Natural killer cell (primary cell): ENCODE results near the gene TOMM40L. TPM values are rescaled to one million over a fixed set of nuclear protein-coding genes. Genes with fewer than 3 reads are reported as not detected.

Source experiments
- ATAC-seq, 3 donors: fragments of 150-1000 bp in 2 of 3; fragments of 200-7000 bp in 1 of 3; cut with Tn5 transposase; 1 replicate in 1 of 3; 2 replicates in 2 of 3; pipeline ENCODE4 v1.10.0; 2021; ENCODE audit warnings: mild to moderate bottlenecking in 2 of 3, moderate library complexity in 2 of 3
- DNase-seq, 2 donors: peaks; one replicate each; pipeline versions ENCODE4 v3.0.0 to v3.0.0-alpha.2; 2013 to 2021; ENCODE audit warnings: mixed read lengths in 1 of 2
- H3K27ac ChIP-seq: one replicate; pipeline ENCODE4 v1.5.1; 2013; ENCODE audit warnings: mild to moderate bottlenecking, low read length
- H3K27me3 ChIP-seq: one replicate; pipeline ENCODE4 v1.6.1; 2013; ENCODE audit warnings: low read length; ENCODE audit not compliant: control insufficient read depth, insufficient read depth
- H3K36me3 ChIP-seq: one replicate; pipeline ENCODE4 v1.6.1; 2013; ENCODE audit warnings: low read length; ENCODE audit not compliant: control insufficient read depth, insufficient read depth
- H3K4me1 ChIP-seq: one replicate; pipeline ENCODE4 v1.6.1; 2013; ENCODE audit warnings: low read length; ENCODE audit not compliant: control insufficient read depth, insufficient read depth
- H3K4me3 ChIP-seq: one replicate; pipeline ENCODE4 v1.5.1; 2013; ENCODE audit warnings: low read length
- H3K9me3 ChIP-seq: one replicate; pipeline ENCODE4 v1.6.1; 2013; ENCODE audit warnings: low read length; ENCODE audit not compliant: control insufficient read depth, insufficient read depth
- H3K27ac Mint-ChIP-seq, 2 donors: one replicate each; pipeline ENCODE4 v1.8.0; 2022; ENCODE audit warnings: mild to moderate bottlenecking in 2 of 2, mixed read lengths in 2 of 2, moderate library complexity in 1 of 2
- H3K27me3 Mint-ChIP-seq, 2 donors: one replicate each; pipeline ENCODE4 v1.8.0; 2022; ENCODE audit warnings: low read depth in 2 of 2, mixed read lengths in 2 of 2
- H3K36me3 Mint-ChIP-seq: one replicate; pipeline ENCODE4 v1.8.0; 2022; ENCODE audit warnings: mixed read lengths
- H3K4me1 Mint-ChIP-seq, 2 donors: one replicate each; pipeline ENCODE4 v1.8.0; 2022; ENCODE audit warnings: mixed read lengths in 2 of 2
- H3K4me3 Mint-ChIP-seq: one replicate; pipeline ENCODE4 v1.8.0; 2022; ENCODE audit warnings: mild to moderate bottlenecking, moderate library complexity, mixed read lengths
- H3K9me3 Mint-ChIP-seq, 2 donors: one replicate each; pipeline ENCODE4 v1.8.0; 2022; ENCODE audit warnings: mixed read lengths in 2 of 2
- CTCF ChIP-seq: fragments of 200-600 bp; IDR thresholded peaks from one replicate; pipeline ENCODE4 v1.8.0; 2022; ENCODE audit warnings: antibody characterized with exemption
- WGBS: methylation state at CpG from one replicate; pipeline ENCODE4 v1.1.7; 2013; ENCODE audit warnings: missing lambda C conversion rate; ENCODE audit not compliant: insufficient coverage; 5-methylcytosine and 5-hydroxymethylcytosine counted together
- intact Hi-C: fragments of 100-400 bp; cut with micrococcal nuclease; formaldehyde crosslinking; loops from one replicate; pipeline ENCODE4 v1.14.2; 2022
- total RNA-seq, 4 donors: library from RNA; stranded (reverse); fragments of 120-200 nt in 1 of 4; gene quantifications; one replicate each; pipeline versions ENCODE4 v1.2.3 to v1.2.4, GENCODE V29; 2013 to 2022

The TOMM40L gene
- total RNA-seq, 3 donors from 2014 or later (not counting 1 experiment from before 2014, with no cell fraction given): 16.6 to 23.6 (median 22.8) TPM

GRCh38 chr1:161189036-161189435 is 36.8 kb upstream of the TOMM40L start:
- Histone ChIP-seq H3K36me3 (no peaks in the 10 kb centered on the region), H3K27ac (no peak overlapping the region), H3K9me3 (no peaks in the 10 kb centered on the region), H3K4me1 (peaks cover 65% of the 10 kb centered on the region), H3K4me3 (no peak overlapping the region), H3K27me3 (no peaks in the 10 kb centered on the region)
- intact Hi-C loops: no loop called here
- ATAC-seq (no peak), DNase-seq (no peak)
- Mint-ChIP-seq H3K9me3 (no peaks in the 10 kb centered on the region), H3K4me1 (peaks cover 63 to 66% of the 10 kb centered on the region in 2 donors), H3K36me3 (no peaks in the 10 kb centered on the region), H3K4me3 (no peak overlapping the region), H3K27ac (peak overlapping the region; percentile 73 to 95), H3K27me3 (no peaks in the 10 kb centered on the region)
- 94% methylated on average over 2 of the region's 5 CpGs for WGBS
- TF ChIP-seq CTCF: no peak

GRCh38 chr1:161190962-161191521 is 34.8 kb upstream of the TOMM40L start:
- Mint-ChIP-seq H3K27ac (peak overlapping the region; percentile 21 to 59), H3K4me1 (peaks cover 58 to 65% of the 10 kb centered on the region in 2 donors), H3K9me3 (no peaks in the 10 kb centered on the region), H3K27me3 (no peaks in the 10 kb centered on the region), H3K36me3 (no peaks in the 10 kb centered on the region), H3K4me3 (no peak overlapping the region)
- Histone ChIP-seq H3K27me3 (no peaks in the 10 kb centered on the region), H3K36me3 (no peaks in the 10 kb centered on the region), H3K4me3 (no peak overlapping the region), H3K27ac (no peak overlapping the region), H3K9me3 (no peaks in the 10 kb centered on the region), H3K4me1 (peaks cover 71% of the 10 kb centered on the region)
- DNase-seq: no peak
- WGBS: 92% methylated on average over 22 of the region's 22 CpGs
- ATAC-seq: peak in 1 of 3 donors; percentile 26
- intact Hi-C loops: no loop called here
- TF ChIP-seq CTCF: no peak

- Mint-ChIP-seq H3K9me3 (no peaks in the 10 kb centered on the region), H3K4me1 (peaks cover 48 to 60% of the 10 kb centered on the region in 2 donors), H3K27ac (peak overlapping the region; percentile 89 to 92), H3K27me3 (no peaks in the 10 kb centered on the region), H3K4me3 (no peak overlapping the region), H3K36me3 (no peaks in the 10 kb centered on the region)
- intact Hi-C loops: no loop called here
- Histone ChIP-seq H3K4me1 (peaks cover 69% of the 10 kb centered on the region), H3K4me3 (no peak overlapping the region), H3K27ac (no peak overlapping the region), H3K36me3 (no peaks in the 10 kb centered on the region), H3K9me3 (no peaks in the 10 kb centered on the region), H3K27me3 (no peaks in the 10 kb centered on the region)
- no peak for DNase-seq
- no peak for ATAC-seq
- TF ChIP-seq CTCF: no peak
- WGBS: 80% methylated on average over 7 of the region's 8 CpGs
These were observed 33.9 kb upstream of the TOMM40L start for GRCh38 chr1:161191971-161192370.
